Inflammatory macrophage treated with lipopolysaccharide for 4 hours (primary cell): ENCODE measurements around the gene ACOXL.
A peak's percentile ranks its signal among the peaks of the same experiment; 100 is the strongest.

Experiments used
- DNase-seq: peaks from one replicate; pipeline ENCODE4 v3.0.0-alpha.2; 2020

The ACOXL gene

DNA sequence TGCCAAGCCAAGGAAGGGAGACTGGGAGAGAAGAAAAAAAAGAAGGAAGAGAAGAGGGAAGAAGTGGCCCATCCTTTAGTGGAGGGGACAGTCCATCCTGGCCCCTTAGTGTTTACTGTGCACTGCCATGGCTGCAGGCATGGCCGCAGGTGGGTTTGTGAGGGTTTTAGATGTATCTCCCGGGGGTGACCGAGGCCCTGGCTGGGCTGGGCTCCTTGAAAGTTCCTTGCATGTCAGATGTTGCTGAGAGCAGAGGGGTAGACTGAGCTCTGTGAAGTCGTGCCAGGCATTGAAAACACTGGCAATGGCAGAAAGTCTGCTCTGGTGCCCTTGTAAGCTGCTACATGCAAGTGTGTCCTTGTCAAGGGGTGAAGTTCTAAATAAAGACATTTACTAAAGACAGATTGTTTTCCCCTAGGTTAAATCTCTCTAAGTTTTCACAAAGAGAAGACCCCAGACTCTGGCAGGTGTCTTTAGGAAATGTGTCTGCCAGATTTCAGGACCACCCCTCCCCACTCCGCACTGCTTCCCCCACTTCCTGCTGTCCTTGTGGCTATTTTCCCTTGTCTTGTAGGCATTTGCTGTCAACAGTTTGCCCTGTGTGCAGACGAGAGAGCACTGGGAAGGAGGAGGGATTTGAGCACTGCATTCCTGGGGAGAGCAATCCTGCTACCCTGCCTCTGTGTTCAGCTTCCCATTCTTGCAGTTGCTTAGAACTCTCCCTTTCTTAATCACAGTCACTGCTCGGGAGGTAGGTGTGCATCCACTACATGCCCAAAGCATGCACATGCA lies 68.4 kb downstream of the ACOXL start:
- no peak for DNase-seq

DNA sequence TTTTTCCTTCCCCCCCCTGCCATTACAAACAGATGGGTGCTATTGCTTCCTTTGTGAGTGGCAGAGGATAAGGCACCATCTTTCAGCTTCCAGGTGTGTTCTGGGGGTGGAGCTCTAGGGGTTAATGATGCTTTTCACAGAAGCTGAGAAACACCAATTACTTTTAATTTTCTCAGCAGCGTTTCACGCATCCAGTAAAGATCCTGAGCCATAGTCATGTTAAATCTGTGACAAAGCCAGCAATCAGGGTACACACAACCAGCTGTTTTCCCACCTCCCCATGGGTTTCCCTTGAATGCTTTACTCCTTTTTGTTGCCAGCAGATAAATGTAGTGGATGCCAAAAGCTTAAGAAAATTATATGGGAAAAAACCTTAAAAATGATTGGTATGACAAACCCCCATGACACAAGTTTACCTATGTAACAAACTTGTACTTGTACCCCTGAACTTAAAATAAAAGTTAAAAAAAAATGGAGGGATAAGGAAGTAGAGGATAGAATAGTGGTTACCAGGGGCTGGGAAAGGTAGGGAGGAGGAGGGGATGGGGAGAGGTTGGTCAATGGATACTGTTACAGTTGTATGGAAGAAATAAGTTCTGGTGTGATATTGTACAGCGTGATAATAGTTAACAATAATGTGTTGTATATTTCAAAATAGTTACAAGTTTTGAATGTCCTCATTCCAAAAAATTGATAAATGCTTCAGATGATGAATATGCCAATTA lies 70.0 kb downstream of the ACOXL start:
- DNase-seq, result no peak

GRCh38 chr2:110804433-110804832 lies 72.1 kb downstream of the ACOXL start:
- DNase-seq, result no peak

- peak; percentile 82 for DNase-seq
Observed at GRCh38 chr2:110804915-110805314, 72.5 kb downstream of the ACOXL start.

- DNase-seq, result no peak
Observed at GRCh38 chr2:110805894-110806452, 73.6 kb downstream of the ACOXL start.

DNA sequence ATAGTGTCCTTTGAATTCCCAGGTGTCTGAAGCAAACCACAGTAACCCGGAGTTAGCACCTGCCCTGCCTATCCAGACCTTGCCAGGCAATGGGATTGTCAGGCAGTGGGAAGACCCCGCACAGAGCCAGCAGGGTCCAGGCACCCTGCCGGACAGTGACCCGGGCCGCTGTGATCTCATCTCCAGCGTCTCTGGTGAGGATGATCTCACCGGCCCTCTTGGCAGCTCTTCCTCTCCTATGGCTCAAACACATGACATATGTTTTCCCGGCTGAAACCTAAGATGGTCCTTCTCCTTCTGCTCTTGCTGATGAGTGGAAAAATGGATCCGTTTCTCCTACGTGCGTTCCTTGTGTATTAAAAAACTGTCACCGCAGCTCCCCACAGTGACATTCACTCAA lies 75.1 kb downstream of the ACOXL start:
- no peak for DNase-seq

DNA sequence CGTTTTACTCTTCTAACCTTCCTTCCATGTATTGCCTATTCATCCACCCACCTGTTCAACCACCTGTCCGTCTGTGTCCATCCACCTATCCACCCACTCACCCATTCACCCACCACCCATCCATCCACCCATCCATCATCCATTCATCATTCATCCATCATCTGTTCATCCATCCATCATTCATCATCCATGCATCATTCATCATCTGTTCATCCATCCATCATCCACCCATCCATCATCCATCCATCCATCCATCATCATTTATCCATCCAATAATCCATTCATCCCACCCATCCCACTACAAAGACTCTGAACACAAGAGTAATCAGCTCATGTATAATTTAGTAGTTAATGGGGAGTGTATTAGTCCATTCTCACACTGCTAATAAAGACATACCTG lies 78.0 kb downstream of the ACOXL start:
- DNase-seq, result no peak

GRCh38 chr2:110812726-110813645 lies 80.6 kb downstream of the ACOXL start:
- no peak for DNase-seq

GRCh38 chr2:110813896-110814295 lies 81.5 kb downstream of the ACOXL start:
- DNase-seq, result no peak

- DNase-seq, result no peak
Observed at GRCh38 chr2:110815938-110816337, 83.6 kb downstream of the ACOXL start.

DNA sequence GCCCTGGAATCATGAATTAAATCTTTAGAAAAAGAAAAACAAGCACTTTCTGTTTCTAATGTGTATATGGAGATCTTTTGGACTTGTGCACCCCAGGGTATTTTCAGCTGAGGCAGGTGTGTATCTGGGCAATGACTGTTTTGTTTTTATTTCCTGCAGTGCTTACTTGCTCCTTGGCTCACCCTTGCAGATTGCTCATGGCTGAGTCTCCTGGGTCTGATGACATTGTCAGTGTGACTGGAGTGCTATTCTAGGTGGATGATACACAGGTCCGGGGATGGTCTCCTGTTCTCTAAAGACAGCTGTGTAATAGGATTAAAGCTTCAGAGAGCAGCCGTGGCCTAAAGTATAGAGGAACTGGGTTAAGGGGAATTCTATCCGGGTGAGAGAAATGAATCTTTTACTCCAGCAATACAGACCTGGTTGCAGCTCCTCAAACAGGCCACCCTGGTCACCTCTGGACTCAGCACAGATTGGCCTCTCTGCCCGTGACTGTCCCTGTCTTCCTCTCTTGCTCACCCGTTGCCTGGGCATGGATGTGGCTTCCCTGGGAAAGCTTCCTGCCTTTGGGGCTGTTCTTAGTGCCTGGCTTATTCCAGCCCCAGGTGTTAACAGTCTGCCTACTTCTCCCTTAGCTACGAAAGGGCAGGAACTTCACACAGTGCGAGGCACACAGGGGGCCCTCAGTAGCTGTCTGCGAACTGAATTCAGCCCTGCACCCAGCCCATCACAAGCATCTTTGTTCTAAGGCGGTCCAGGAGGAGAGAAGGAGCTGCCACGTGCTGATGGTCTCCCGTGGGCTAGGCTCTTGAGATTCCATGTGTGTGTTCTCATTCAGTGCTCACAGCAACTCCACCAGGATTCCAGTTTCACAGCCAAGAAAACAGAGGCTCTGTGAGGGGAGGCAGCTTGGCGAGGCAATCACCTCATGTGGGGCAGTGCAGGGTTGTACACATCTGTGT lies 84.3 kb downstream of the ACOXL start:
- no peak for DNase-seq

DNA sequence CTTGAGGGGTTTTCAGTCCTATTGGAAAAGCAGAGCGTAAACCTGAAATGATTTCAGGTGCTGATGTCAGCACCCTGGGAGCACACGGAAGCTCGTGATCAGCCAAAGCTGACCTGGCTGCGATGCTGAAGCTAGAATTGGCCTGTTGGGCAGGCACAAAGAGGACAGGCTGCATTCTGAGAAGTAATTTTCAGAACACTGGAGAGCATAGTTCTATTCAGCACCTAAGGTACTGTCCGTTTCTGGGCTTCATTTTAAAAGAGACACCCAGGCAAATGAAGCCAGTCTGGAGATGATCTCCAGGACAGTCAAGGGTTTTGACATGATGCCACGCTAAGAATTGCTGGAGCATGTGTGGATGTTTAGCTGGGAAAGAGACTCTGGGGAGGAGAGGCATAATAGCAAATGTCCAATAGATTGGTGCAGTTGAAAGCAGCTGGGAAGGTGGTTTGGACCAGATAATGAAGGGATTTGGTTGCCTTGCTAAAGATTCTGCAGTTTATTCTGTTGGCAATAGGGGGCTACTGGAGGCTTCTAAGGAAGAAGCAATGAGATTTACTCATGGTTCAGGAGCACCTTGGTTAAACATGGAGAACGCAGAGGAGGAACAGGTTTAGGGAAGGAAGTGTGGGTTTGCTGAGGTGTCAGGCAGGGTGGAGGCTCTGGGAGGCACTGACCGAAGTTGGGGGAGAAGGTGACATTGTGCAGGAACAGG lies 86.6 kb downstream of the ACOXL start:
- no peak for DNase-seq

- no peak for DNase-seq
Observed at GRCh38 chr2:110819711-110820110, 87.3 kb downstream of the ACOXL start.

GRCh38 chr2:110820128-110820527 lies 87.8 kb downstream of the ACOXL start:
- peak; percentile 37 for DNase-seq

DNA sequence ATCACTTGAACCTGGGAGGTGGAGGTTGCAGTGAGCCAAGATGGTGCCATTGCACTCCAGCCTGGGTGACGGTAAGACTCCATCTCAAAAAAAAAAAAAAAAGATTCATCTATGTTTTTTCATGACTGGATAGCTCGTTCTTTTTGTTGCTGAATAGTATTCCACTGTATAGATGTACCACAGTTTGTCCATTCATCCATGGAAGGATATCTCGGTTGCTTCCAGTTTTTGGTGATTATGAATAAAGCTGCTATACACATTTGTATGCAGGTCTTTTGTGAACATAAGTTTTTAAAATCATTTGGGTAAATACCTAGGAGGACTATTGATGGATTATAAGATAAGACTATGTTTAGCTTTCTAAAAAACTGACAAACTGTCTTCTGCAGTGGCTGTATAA lies 90.8 kb downstream of the ACOXL start:
- no peak for DNase-seq

DNA sequence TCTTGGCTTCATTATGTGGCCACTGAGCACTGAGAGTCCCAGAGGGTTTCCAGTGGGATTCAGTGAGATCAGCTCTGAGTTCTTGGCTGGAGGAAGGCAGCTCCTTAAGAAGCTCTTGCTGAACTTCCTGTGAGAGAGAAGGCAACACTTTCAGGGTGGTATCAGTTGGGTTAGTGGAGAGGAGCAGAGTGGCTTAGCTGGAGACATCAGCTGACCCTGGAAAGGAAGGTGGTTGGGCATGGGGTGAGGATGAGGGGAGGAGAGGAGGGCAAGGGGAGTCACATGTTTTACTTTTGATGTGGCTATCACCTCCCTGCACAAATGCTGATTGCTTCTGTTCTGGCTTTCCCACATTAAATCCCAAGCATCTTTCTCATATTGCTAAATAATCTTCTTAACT lies 95.1 kb downstream of the ACOXL start:
- DNase-seq, result no peak

GRCh38 chr2:110828330-110828729 lies 96.0 kb downstream of the ACOXL start:
- no peak for DNase-seq

- no peak for DNase-seq
Observed at GRCh38 chr2:110829413-110830146, 97.2 kb downstream of the ACOXL start.

GRCh38 chr2:110832740-110833139 lies 100.4 kb downstream of the ACOXL start:
- DNase-seq, result no peak

DNA sequence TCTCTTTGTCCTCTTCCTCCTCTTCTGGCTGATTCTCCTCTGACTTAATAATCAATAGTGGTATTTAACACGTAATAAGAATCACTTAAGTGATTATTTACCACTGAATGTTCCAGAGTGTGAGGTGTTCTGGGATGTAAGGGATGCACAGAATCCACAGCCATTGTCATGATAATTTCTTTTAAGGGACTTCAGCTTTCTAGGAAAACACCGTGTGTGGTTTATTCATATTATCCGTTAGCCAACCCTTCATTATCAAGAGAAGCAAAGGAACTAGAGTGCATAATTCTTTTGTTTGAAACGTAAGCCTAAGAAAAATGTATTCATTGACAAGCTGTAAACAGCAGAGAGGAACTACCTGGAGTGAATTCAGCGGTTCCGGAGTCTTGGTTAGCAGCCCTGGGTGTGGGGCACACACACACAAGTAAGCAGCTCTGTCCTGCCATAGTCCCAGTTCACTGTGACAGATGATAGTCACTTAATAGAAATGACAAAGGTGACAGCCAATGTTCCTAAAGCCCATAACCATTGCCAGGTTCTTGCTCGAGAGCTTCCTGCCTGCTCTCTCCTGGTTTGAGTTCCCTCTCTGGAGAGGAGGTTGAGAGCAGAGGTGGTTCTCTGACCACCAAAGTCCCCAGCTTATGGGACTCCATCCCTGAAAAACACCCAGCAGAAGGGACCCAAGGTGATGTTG lies 101.9 kb downstream of the ACOXL start:
- DNase-seq, result no peak
